SK-N-SH treated with all-trans-retinoic acid at 6 μM for 48 hours (cell line): ENCODE data around the gene OR10A4.

ENCODE experiments used
- ATAC-seq: fragments of 200-7000 bp; cut with Tn5 transposase; 3 replicates; pipeline ENCODE4 v1.9.1; 2020; ENCODE audit warnings: mild to moderate bottlenecking, moderate library complexity
- TCF4 ChIP-seq: fragments of 250-450 bp; sonication (Bioruptor Pico); IDR thresholded peaks from 2 replicates; pipeline ENCODE4 v1.8.0; 2021; ENCODE audit warnings: mild to moderate bottlenecking, moderate library complexity, borderline replicate concordance
- ZFP3 ChIP-seq: fragments of 250-450 bp; sonication (Bioruptor Pico); IDR thresholded peaks from 2 replicates; pipeline ENCODE4 v1.5.0; 2020; ENCODE audit warnings: mild to moderate bottlenecking, moderate library complexity
- ZNF8 ChIP-seq: fragments of 450-650 bp; formaldehyde crosslinking; IDR thresholded peaks from 2 replicates; pipeline ENCODE4 v1.5.0; 2020; ENCODE audit warnings: mild to moderate bottlenecking, moderate library complexity

The OR10A4 gene

GRCh38 chr11:6927030-6927617, 50.7 kb downstream of the OR10A4 start:
- TF ChIP-seq TCF4 (no peak), ZNF8 (no peak), ZFP3 (no peak)
- peak; percentile 63; the same call in 2 of the 3 replicates for ATAC-seq
